HG02610 (cell line): ENCODE measurements around the gene CDH26.
A peak's percentile ranks its signal among the peaks of the same experiment; 100 is the strongest.
"Not testable (repeated sequence)": the region's sequence is repeated elsewhere in the genome, so short reads cannot be mapped to it uniquely, and the experiment has no call there.

Source experiments
- ATAC-seq: cut with Tn5 transposase; IDR thresholded peaks from one replicate; pipeline ENCODE4 v1.9.1; 2021; ENCODE audit warnings: mild to moderate bottlenecking, moderate library complexity; ENCODE audit not compliant: unreplicated experiment

CDH26 gene

GRCh38 chr20:59940129-59940955, 17.9 kb upstream of the CDH26 start, which contains the start of the genes FAM217B and PPP1R3D:
Gene FAM217B (plus strand): TSS chr20:59940389. CDS start chr20:59943944, 3,555 bp downstream.
Gene PPP1R3D (minus strand): TSS chr20:59940305. CDS start chr20:59939931, 374 bp downstream.
- ATAC-seq: peak; percentile 93

- ATAC-seq: peak; percentile 1
Measured at GRCh38 chr20:59940956-59941294, 17.3 kb upstream of the CDH26 start.

GRCh38 chr20:59942245-59942644, 16.0 kb upstream of the CDH26 start:
- no peak for ATAC-seq

GRCh38 chr20:59944726-59945125, 13.5 kb upstream of the CDH26 start:
- ATAC-seq: no peak

GRCh38 chr20:59945175-59945574, 13.0 kb upstream of the CDH26 start:
- ATAC-seq: no peak

GRCh38 chr20:59945731-59946130, 12.5 kb upstream of the CDH26 start:
- no peak for ATAC-seq

- no peak for ATAC-seq
Measured at GRCh38 chr20:59947376-59947775, 10.8 kb upstream of the CDH26 start.

- ATAC-seq: no peak
Measured at GRCh38 chr20:59948212-59948611, 10.0 kb upstream of the CDH26 start.

GRCh38 chr20:59948828-59949720, 9.1 kb upstream of the CDH26 start:
- no peak for ATAC-seq

GRCh38 chr20:59949911-59950310, 8.3 kb upstream of the CDH26 start:
- ATAC-seq: no peak

GRCh38 chr20:59954718-59955117, 3.5 kb upstream of the CDH26 start:
- ATAC-seq: no peak

- ATAC-seq: no peak
Measured at GRCh38 chr20:59955131-59955796, 3.0 kb upstream of the CDH26 start.

- ATAC-seq: not testable (repeated sequence)
Measured at GRCh38 chr20:59957568-59957967, 655 bp upstream of the CDH26 start.

GRCh38 chr20:59958626-59959025, 403 bp downstream of the CDH26 start:
- ATAC-seq: no peak

- no peak for ATAC-seq
Measured at GRCh38 chr20:59961423-59961822, 3.2 kb downstream of the CDH26 start.

- no peak for ATAC-seq
Measured at GRCh38 chr20:59962155-59962554, 3.9 kb downstream of the CDH26 start.

GRCh38 chr20:59966428-59966827, 8.2 kb downstream of the CDH26 start:
- ATAC-seq: no peak

- no peak for ATAC-seq
Measured at GRCh38 chr20:59971428-59971827, 13.2 kb downstream of the CDH26 start.

GRCh38 chr20:59972037-59972801, 14.0 kb downstream of the CDH26 start:
- ATAC-seq: no peak

GRCh38 chr20:59976156-59976782, 18.0 kb downstream of the CDH26 start:
- ATAC-seq: no peak
